Thyroid gland (tissue), 4 donors: Measurements from ENCODE around the gene GUCY1A1.

Source experiments
- POLR2A ChIP-seq, 2 donors: fragments of 450-650 bp; IDR thresholded peaks; one replicate each; pipeline ENCODE4 v1.6.1; 2017; ENCODE audit warnings: antibody characterized with exemption in 2 of 2, mild to moderate bottlenecking in 2 of 2, moderate library complexity in 1 of 2
- TF ChIP-seq, protein P1 (sequence below), 6 experiments: fragments of 200-600 bp in 3 of 6; fragments of 450-650 bp in 3 of 6; sonication (generic) in 3 of 6; IDR thresholded peaks; one replicate each; pipeline ENCODE4 v1.5.1; 2016 to 2019; ENCODE audit warnings: antibody characterized with exemption in 6 of 6, mild to moderate bottlenecking in 2 of 6, inconsistent platforms in 1 of 6, moderate library complexity in 1 of 6

DNA sequence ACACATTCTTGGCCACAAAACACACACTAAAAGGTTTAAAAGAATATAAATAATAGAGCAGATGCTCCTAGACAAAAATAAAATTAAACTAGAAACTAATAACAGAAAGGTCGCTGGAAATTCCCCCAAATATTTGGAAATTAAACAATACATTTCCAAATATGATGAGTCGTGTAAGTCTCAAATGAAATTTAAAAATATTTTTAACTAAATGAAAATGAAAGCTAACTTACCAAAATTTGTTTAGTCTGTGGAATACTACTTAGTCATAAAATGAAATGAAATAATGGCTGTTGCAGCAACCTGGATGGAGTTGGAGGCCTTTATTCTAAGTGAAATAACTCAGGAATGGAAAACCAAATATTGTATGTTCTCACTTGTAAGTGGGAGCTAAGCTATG lies 20.6 kb upstream of the GUCY1A1 start:
- TF ChIP-seq, protein P1, sequence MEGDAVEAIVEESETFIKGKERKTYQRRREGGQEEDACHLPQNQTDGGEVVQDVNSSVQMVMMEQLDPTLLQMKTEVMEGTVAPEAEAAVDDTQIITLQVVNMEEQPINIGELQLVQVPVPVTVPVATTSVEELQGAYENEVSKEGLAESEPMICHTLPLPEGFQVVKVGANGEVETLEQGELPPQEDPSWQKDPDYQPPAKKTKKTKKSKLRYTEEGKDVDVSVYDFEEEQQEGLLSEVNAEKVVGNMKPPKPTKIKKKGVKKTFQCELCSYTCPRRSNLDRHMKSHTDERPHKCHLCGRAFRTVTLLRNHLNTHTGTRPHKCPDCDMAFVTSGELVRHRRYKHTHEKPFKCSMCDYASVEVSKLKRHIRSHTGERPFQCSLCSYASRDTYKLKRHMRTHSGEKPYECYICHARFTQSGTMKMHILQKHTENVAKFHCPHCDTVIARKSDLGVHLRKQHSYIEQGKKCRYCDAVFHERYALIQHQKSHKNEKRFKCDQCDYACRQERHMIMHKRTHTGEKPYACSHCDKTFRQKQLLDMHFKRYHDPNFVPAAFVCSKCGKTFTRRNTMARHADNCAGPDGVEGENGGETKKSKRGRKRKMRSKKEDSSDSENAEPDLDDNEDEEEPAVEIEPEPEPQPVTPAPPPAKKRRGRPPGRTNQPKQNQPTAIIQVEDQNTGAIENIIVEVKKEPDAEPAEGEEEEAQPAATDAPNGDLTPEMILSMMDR (IDR thresholded peaks at IDR 0.05), result no peak
- TF ChIP-seq POLR2A (IDR thresholded peaks at IDR 0.05), result no peak
